HepG2 (cell line): ENCODE measurements around the gene STMN3. TPM values are rescaled to one million over a fixed set of nuclear protein-coding genes. Genes with fewer than 3 reads are reported as not detected.
"Not testable (repeated sequence)": the region's sequence is repeated elsewhere in the genome, so short reads cannot be mapped to it uniquely, and the experiment has no call there.

Experiments
- ATAC-seq: fragments of 200-7000 bp; cut with Tn5 transposase; 3 replicates; pipeline ENCODE4 v1.9.1; 2020; ENCODE audit warnings: mild to moderate bottlenecking, moderate library complexity
- BruUV-seq: library from RNA; stranded (reverse); fragments of 400-500 nt; replicated peaks from 2 replicates; lab custom pipeline; 2021; lab: Mats Ljungman, UMichigan
- CTCF ChIA-PET: fragments of 300-600 bp; formaldehyde crosslinking; extraction: SDS; loops from one replicate; lab custom pipeline; 2021; ENCODE audit warnings: low total read pairs, inconsistent platforms, low intra/inter-chr PET ratio; lab: Yijun Ruan, JAX
- POLR2A ChIA-PET: fragments of 350-600 bp; sonication (Branson Sonifier 250); formaldehyde crosslinking; loops from one replicate; lab custom pipeline; 2020; ENCODE audit warnings: antibody characterized with exemption, inconsistent platforms; lab: Yijun Ruan, JAX
- DNase-seq: peaks from one replicate; pipeline ENCODE4 v3.0.0-alpha.2; 2015; ENCODE audit warnings: low spot score
- FAIRE-seq: peaks from 3 replicates; lab custom pipeline; 2011; peaks lifted over from hg19 to GRCh38; lab: Jason Lieb, UNC
- H2AFZ ChIP-seq: one replicate; pipeline ENCODE4 v1.6.1; 2011; ENCODE audit warnings: low read length, inconsistent platforms
- H3K27ac ChIP-seq: fragments of 300-600 bp; 3 replicates; pipeline ENCODE4 v1.8.0; 2011; ENCODE audit warnings: mixed run types, mild to moderate bottlenecking, mixed read lengths, low read length, inconsistent platforms; ENCODE audit not compliant: insufficient read depth; ENCODE audit errors: extremely low read length
- H3K27me3 ChIP-seq, 2 experiments: fragments of 200-600 bp in 1 of 2; 2 replicates in 1 of 2; 3 replicates in 1 of 2; pipeline versions ENCODE4 v1.6.0 to v1.8.0; 2011; ENCODE audit warnings: low read length in 2 of 2, mild to moderate bottlenecking in 2 of 2, moderate library complexity in 2 of 2, inconsistent platforms in 1 of 2; ENCODE audit not compliant: insufficient read depth in 2 of 2, control insufficient read depth in 1 of 2
- H3K36me3 ChIP-seq, 2 experiments: fragments of 200-600 bp in 1 of 2; replicated peaks in 1 of 2; 2 replicates in 1 of 2; 3 replicates in 1 of 2; pipeline versions ENCODE4 v1.5.1 to v1.8.0; 2011; ENCODE audit warnings: low read length in 2 of 2, inconsistent platforms in 1 of 2; ENCODE audit not compliant: insufficient read depth in 2 of 2, control insufficient read depth in 1 of 2
- H3K4me1 ChIP-seq: 2 replicates; pipeline ENCODE4 v1.5.1; 2012; ENCODE audit warnings: low read length, inconsistent platforms; ENCODE audit not compliant: insufficient read depth
- H3K4me2 ChIP-seq: 2 replicates; pipeline ENCODE4 v1.6.0; 2011; ENCODE audit warnings: low read depth, low read length, inconsistent platforms
- H3K4me3 ChIP-seq, 3 experiments: fragments of 200-600 bp in 1 of 3; sonication (generic), shearing (Covaris generic) in 1 of 3; replicated peaks in 1 of 3; 2 replicates each; pipeline ENCODE4 v1.5.1; 2011 to 2016; ENCODE audit warnings: low read length in 3 of 3, inconsistent platforms in 2 of 3, low read depth in 2 of 3, mild to moderate bottlenecking in 2 of 3, control low read depth in 1 of 3, mixed read lengths in 1 of 3; ENCODE audit not compliant: insufficient read depth in 1 of 3
- H3K79me2 ChIP-seq: one replicate; pipeline ENCODE4 v1.6.1; 2011; ENCODE audit warnings: low read length, inconsistent platforms; ENCODE audit not compliant: insufficient read depth
- H3K9ac ChIP-seq: 2 replicates; pipeline ENCODE4 v1.6.0; 2011; ENCODE audit warnings: mild to moderate bottlenecking, low read depth, low read length, inconsistent platforms; ENCODE audit not compliant: insufficient read depth
- H3K9me3 ChIP-seq: 2 replicates; pipeline ENCODE4 v1.5.1; 2012; ENCODE audit warnings: mild to moderate bottlenecking, low read length
- H4K20me1 ChIP-seq: 2 replicates; pipeline ENCODE4 v1.6.0; 2011; ENCODE audit warnings: inconsistent platforms, mild to moderate bottlenecking, low read length, moderate library complexity; ENCODE audit not compliant: insufficient read depth
- NFIB ChIP-seq: sonication (generic); formaldehyde crosslinking; IDR thresholded peaks from 2 replicates; pipeline ENCODE4 v1.9.0; 2021; ENCODE audit warnings: missing genetic modification reagents, mild to moderate bottlenecking, borderline replicate concordance
- ZNF607 ChIP-seq: sonication (generic); formaldehyde crosslinking; IDR thresholded peaks from 2 replicates; pipeline ENCODE4 v1.5.1; 2020; ENCODE audit warnings: missing genetic modification reagents, mild to moderate bottlenecking, borderline replicate concordance
- WGBS: methylation state at CpG from one replicate; pipeline ENCODE4 v1.1.6; 2017; ENCODE audit warnings: low lambda C conversion rate; 5-methylcytosine and 5-hydroxymethylcytosine counted together
- in situ Hi-C: cut with HindIII; loops from 2 replicates; pipeline ENCODE4 v1.10.0; 2017; ENCODE audit warnings: low pct_unique_long_range_greater_than_20kb; ENCODE audit not compliant: extremely low pct_ligation_motif_present
- intact Hi-C: fragments of 100-400 bp; cut with micrococcal nuclease; formaldehyde crosslinking; loops from one replicate; pipeline ENCODE4 v1.10.0; 2022; ENCODE audit not compliant: unreplicated experiment
- polyA plus RNA-seq, 8 experiments: library from polyadenylated mRNA; depleted of rRNA in 3 of 8; stranded (reverse) in 7 of 8; unstranded in 1 of 8; fragments of >200 nt; fragmentation: Illumina TruSeq in 4 of 8; extraction: Trizol in 4 of 8; gene quantifications; 2 replicates each; pipeline versions ENCODE4 v1.2.1 to v1.2.3, GENCODE V29; 2011 to 2016; ENCODE audit warnings: low read depth in 4 of 8, missing spikeins in 1 of 8, mixed read lengths in 1 of 8; ENCODE audit not compliant: insufficient read depth in 1 of 8
- total RNA-seq, 5 experiments: library from RNA; depleted of rRNA; stranded (reverse); fragments of >200 nt; fragmentation: Illumina TruSeq; extraction: Trizol; gene quantifications; 2 replicates each; pipeline ENCODE4 v1.2.3, GENCODE V29; 2016; ENCODE audit warnings: low read depth in 1 of 5
- TF ChIP-seq, protein P1 (sequence below): sonication (generic); formaldehyde crosslinking; IDR thresholded peaks from 2 replicates; pipeline ENCODE4 v1.8.0; 2022; ENCODE audit warnings: missing genetic modification reagents, mild to moderate bottlenecking, borderline replicate concordance

STMN3 gene
- total and polyA plus RNA-seq, 2 of the 13 experiments (the other 11 are each of a cell fraction or from before 2014, with no cell fraction given) = 21.0 to 48.3 TPM

DNA sequence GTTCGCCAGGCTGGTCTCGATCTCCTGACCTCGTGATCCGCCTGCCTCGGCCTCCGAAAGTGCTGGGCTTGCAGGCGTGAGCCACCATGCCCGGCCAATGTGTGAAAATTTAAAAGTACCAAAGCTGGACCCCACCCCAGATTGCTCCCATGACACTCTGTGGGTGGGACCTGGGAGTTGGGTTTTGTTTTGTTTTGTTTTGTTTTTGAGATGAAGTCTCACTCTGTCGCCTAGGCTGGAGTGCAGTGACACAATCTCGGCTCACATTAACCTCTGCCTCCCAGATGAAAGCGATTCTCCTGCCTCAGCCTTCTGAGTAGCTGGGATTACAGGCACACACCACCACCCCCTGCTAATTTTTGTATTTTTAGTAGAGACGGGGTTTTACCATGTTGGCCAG lies 18.5 kb upstream of the STMN3 start:
- intact Hi-C loops, H3K79me2 ChIP-seq, H3K4me3 ChIP-seq, BruUV-seq, H3K4me1 ChIP-seq, H2AFZ ChIP-seq, POLR2A ChIA-PET, H3K9ac ChIP-seq, H3K4me2 ChIP-seq, H3K27me3 ChIP-seq, H4K20me1 ChIP-seq, ATAC-seq, DNase-seq, in situ Hi-C loops, FAIRE-seq, CTCF ChIA-PET, H3K9me3 ChIP-seq, H3K27ac ChIP-seq: not testable (repeated sequence)
- WGBS = 94% methylated on average over 12 of the region's 12 CpGs
- H3K36me3 ChIP-seq = peaks cover 28 to 50% of the 10 kb centered on the region in 2 experiments

DNA sequence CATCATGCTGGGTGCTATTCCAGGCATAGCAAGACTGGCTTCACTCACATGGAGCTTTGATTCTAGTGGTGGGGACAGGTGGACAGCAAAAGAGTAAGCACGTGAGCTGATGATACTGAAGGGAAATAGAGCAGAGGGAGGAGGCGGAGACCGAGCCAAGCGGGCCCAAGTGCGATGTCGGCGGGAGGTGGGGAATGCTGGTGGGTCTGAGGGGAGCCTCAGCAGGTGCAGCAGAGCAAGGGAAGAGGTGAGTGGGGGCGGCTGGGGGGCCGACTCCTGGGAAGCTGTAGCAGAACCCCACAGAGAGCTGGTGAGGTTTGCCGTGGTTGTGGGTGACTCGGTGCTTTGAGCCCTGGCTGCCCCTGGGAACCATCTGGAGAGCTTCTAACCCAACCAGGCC lies 15.1 kb upstream of the STMN3 start:
- DNase-seq (no peak), FAIRE-seq (no peak), ATAC-seq (no peak)
- Histone ChIP-seq H3K9me3 (no peaks in the 10 kb centered on the region), H3K27me3 (no peaks in the 10 kb centered on the region), H3K4me1 (no peaks in the 10 kb centered on the region), H3K36me3 (peaks cover 26 to 46% of the 10 kb centered on the region in 2 experiments), H3K4me3 (no peak overlapping the region), H2AFZ (no peak overlapping the region), H3K9ac (no peak overlapping the region), H4K20me1 (no peaks in the 10 kb centered on the region), H3K4me2 (no peak overlapping the region), H3K27ac (no peak overlapping the region), H3K79me2 (no peaks in the 10 kb centered on the region)
- 96% methylated on average over 11 of the region's 11 CpGs for WGBS
- ChIA-PET CTCF (no interaction called here), POLR2A (interaction anchor here (0.7 kb wide), 1 partner anchor 11 kb away, joined by 3 read pairs; no protein-coding TSS in a partner anchor)
- TF ChIP-seq ZNF607 (CRISPR knock-in tag) = no peak
- TF ChIP-seq, protein P1, sequence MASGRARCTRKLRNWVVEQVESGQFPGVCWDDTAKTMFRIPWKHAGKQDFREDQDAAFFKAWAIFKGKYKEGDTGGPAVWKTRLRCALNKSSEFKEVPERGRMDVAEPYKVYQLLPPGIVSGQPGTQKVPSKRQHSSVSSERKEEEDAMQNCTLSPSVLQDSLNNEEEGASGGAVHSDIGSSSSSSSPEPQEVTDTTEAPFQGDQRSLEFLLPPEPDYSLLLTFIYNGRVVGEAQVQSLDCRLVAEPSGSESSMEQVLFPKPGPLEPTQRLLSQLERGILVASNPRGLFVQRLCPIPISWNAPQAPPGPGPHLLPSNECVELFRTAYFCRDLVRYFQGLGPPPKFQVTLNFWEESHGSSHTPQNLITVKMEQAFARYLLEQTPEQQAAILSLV = no peak
- 0 out of 2 replicates have a peak, but pooled peaks have one; percentile 78 for TF ChIP-seq NFIB (CRISPR knock-in tag)
- in situ Hi-C loops = no loop called here
- BruUV-seq = no TSS peak
- intact Hi-C loops = no loop called here
